HepG2 (cell line): ENCODE results near the gene TMEM256. TPM values are rescaled to one million over a fixed set of nuclear protein-coding genes. Genes with fewer than 3 reads are reported as not detected.

Source experiments
- CHD4 ChIP-seq: fragments of 200-600 bp; sonication (generic); IDR thresholded peaks from 2 replicates; pipeline ENCODE4 v1.7.0; 2017; ENCODE audit warnings: mild to moderate bottlenecking, low read length, borderline replicate concordance
- E2F2 ChIP-seq: sonication (generic); formaldehyde crosslinking; IDR thresholded peaks from 2 replicates; pipeline ENCODE4 v1.4.0; 2020; ENCODE audit warnings: missing genetic modification reagents, borderline replicate concordance
- HNRNPK ChIP-seq: fragments of 200-400 bp; formaldehyde crosslinking; IDR thresholded peaks from 2 replicates; pipeline ENCODE4 v1.6.1; 2018; ENCODE audit warnings: low read length, low read depth, moderate library complexity, mild to moderate bottlenecking; ENCODE audit not compliant: poor library complexity, severe bottlenecking
- HNRNPL ChIP-seq: fragments of 200-400 bp; formaldehyde crosslinking; IDR thresholded peaks from 2 replicates; pipeline ENCODE4 v1.6.1; 2017; ENCODE audit warnings: mild to moderate bottlenecking, low read depth, low read length
- HOXA5 ChIP-seq: sonication (generic); formaldehyde crosslinking; IDR thresholded peaks from 2 replicates; pipeline ENCODE4 v1.4.0; 2020; ENCODE audit warnings: missing genetic modification reagents
- KLF6 ChIP-seq: IDR thresholded peaks from 2 replicates; pipeline ENCODE4 v1.8.0; 2016; ENCODE audit warnings: missing biosample characterization, missing genetic modification reagents
- RERE ChIP-seq: IDR thresholded peaks from 2 replicates; pipeline ENCODE4 v1.6.1; 2016; ENCODE audit warnings: low read depth, missing genetic modification reagents, missing compliant biosample characterization
- SNRNP70 ChIP-seq: fragments of 200-400 bp; formaldehyde crosslinking; IDR thresholded peaks from 2 replicates; pipeline ENCODE4 v1.6.1; 2017; ENCODE audit warnings: mild to moderate bottlenecking, low read depth, low read length, moderate library complexity
- ZKSCAN8 ChIP-seq: IDR thresholded peaks from 2 replicates; pipeline ENCODE4 v1.6.1; 2016; ENCODE audit warnings: borderline replicate concordance, missing genetic modification reagents, missing compliant biosample characterization
- ZNF136 ChIP-seq: sonication (generic); formaldehyde crosslinking; IDR thresholded peaks from 2 replicates; pipeline ENCODE4 v1.8.1; 2022; ENCODE audit warnings: low read depth, mild to moderate bottlenecking, moderate library complexity, missing genetic modification reagents
- ZNF224 ChIP-seq: sonication (generic); formaldehyde crosslinking; IDR thresholded peaks from 2 replicates; pipeline ENCODE4 v1.5.0; 2020; ENCODE audit warnings: mild to moderate bottlenecking, missing genetic modification reagents
- ZNF337 ChIP-seq: sonication (generic); formaldehyde crosslinking; IDR thresholded peaks from 2 replicates; pipeline ENCODE4 v1.5.1; 2020; ENCODE audit warnings: missing genetic modification reagents, low read depth, mild to moderate bottlenecking, borderline replicate concordance
- ZNF614 ChIP-seq: IDR thresholded peaks from 2 replicates; pipeline ENCODE4 v1.6.1; 2018; ENCODE audit warnings: missing biosample characterization, missing genetic modification reagents, inconsistent platforms, borderline replicate concordance
- polyA plus RNA-seq, 8 experiments: library from polyadenylated mRNA; depleted of rRNA in 3 of 8; stranded (reverse) in 7 of 8; unstranded in 1 of 8; fragments of >200 nt; fragmentation: Illumina TruSeq in 4 of 8; extraction: Trizol in 4 of 8; gene quantifications; 2 replicates each; pipeline versions ENCODE4 v1.2.1 to v1.2.3, GENCODE V29; 2011 to 2016; ENCODE audit warnings: low read depth in 4 of 8, missing spikeins in 1 of 8, mixed read lengths in 1 of 8; ENCODE audit not compliant: insufficient read depth in 1 of 8
- total RNA-seq, 5 experiments: library from RNA; depleted of rRNA; stranded (reverse); fragments of >200 nt; fragmentation: Illumina TruSeq; extraction: Trizol; gene quantifications; 2 replicates each; pipeline ENCODE4 v1.2.3, GENCODE V29; 2016; ENCODE audit warnings: low read depth in 1 of 5
- TF ChIP-seq, protein P1 (sequence below): sonication (generic); formaldehyde crosslinking; IDR thresholded peaks from 2 replicates; pipeline ENCODE4 v1.4.0; 2020; ENCODE audit warnings: mild to moderate bottlenecking, missing genetic modification reagents

Gene TMEM256
- total and polyA plus RNA-seq, 2 of the 13 experiments (the other 11 are each of a cell fraction or from before 2014, with no cell fraction given) = 231 to 252 TPM

- TF ChIP-seq RERE (CRISPR knock-in tag) (no peak), ZNF136 (no peak), HOXA5 (peak; percentile 87; the same call in 1 of the 2 replicates), ZNF614 (no peak), ZNF224 (no peak), HNRNPK (no peak), E2F2 (CRISPR knock-in tag) (no peak), CHD4 (no peak), SNRNP70 (no peak), KLF6 (no peak), HNRNPL (peak; percentile 79; the same call in 1 of the 2 replicates), ZKSCAN8 (CRISPR knock-in tag) (no peak), ZNF337 (CRISPR knock-in tag) (0 out of 2 replicates have a peak, but pooled peaks have one; percentile 27)
- TF ChIP-seq, protein P1, sequence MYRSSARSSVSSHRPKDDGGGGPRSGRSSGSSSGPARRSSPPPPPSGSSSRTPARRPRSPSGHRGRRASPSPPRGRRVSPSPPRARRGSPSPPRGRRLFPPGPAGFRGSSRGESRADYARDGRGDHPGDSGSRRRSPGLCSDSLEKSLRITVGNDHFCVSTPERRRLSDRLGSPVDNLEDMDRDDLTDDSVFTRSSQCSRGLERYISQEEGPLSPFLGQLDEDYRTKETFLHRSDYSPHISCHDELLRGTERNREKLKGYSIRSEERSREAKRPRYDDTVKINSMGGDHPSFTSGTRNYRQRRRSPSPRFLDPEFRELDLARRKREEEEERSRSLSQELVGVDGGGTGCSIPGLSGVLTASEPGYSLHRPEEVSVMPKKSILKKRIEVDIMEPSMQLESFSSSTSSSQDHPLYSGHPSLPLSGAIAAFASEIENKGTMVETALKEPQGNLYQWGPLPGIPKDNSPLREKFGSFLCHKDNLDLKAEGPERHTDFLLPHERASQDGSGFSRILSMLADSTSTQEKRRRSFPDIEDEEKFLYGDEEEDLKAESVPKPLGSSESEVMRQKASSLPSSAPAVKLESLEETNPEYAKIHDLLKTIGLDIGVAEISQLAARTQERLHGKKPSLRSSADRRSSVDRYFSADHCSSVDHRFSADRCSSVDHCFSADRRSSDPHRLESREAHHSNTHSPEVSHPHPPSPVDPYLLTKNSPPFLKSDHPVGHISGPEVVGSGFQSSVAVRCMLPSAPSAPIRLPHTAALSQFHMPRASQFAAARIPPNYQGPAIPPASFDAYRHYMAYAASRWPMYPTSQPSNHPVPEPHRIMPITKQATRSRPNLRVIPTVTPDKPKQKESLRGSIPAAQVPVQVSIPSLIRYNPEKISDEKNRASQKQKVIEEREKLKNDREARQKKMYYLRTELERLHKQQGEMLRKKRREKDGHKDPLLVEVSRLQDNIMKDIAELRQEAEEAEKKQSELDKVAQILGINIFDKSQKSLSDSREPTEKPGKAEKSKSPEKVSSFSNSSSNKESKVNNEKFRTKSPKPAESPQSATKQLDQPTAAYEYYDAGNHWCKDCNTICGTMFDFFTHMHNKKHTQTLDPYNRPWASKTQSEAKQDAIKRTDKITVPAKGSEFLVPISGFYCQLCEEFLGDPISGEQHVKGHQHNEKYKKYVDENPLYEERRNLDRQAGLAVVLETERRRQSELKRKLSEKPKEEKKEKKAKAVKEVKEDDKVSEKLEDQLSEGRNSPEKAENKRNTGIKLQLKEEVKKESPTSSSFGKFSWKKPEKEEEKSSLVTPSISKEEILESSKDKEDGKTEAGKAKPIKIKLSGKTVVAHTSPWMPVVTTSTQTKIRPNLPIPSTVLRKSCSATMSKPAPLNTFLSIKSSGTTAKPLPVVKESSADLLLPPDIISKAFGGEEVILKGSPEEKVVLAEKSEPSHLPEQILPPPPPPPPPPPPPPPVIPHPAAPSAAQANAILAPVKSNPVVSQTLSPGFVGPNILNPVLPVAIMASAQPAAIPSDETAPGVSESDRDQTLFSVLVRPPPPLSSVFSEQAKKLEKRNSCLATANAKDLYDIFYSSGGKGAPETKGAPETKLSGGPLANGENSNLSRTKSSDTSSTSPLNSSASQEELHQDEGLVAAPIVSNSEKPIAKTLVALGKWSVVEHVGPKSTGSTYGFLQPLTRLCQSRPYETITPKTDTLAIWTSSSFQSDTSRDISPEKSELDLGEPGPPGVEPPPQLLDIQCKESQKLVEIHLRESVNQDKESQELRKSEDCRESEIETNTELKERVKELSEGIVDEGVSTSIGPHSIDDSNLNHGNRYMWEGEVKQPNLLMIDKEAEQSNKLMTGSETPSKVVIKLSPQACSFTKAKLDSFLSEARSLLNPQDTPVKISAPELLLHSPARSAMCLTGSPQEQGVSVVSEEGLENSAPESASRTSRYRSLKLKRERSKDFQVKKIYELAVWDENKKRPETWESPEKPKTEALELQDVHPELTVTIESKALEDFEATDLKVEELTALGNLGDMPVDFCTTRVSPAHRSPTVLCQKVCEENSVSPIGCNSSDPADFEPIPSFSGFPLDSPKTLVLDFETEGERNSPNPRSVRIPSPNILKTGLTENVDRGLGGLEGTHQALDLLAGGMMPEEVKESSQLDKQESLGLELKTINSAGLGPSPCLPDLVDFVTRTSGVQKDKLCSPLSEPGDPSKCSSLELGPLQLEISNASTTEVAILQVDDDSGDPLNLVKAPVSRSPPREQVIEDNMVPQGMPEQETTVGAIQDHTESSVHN (CRISPR knock-in tag) = no peak
Measured at GRCh38 chr17:7403977-7404736, at the start of gene TMEM256 (continued).
